Mesodermal cell (in vitro differentiated cells): ENCODE data around the gene PKN2.

Experiments
- H3K27ac ChIP-seq: 2 replicates; pipeline ENCODE4 v1.7.0; 2013; ENCODE audit warnings: mild to moderate bottlenecking, low read depth, low read length, moderate library complexity; ENCODE audit not compliant: severe bottlenecking
- H3K36me3 ChIP-seq: 2 replicates; pipeline ENCODE4 v1.7.1; 2013; ENCODE audit warnings: mild to moderate bottlenecking, low read length, moderate library complexity; ENCODE audit not compliant: control insufficient read depth, insufficient read depth
- H3K4me1 ChIP-seq: one replicate; pipeline ENCODE4 v1.7.1; 2013; ENCODE audit warnings: mild to moderate bottlenecking, low read length; ENCODE audit not compliant: insufficient read depth, control insufficient read depth, poor library complexity, severe bottlenecking
- H3K4me3 ChIP-seq: 2 replicates; pipeline ENCODE4 v1.7.0; 2013; ENCODE audit warnings: low read length, control low read depth, mild to moderate bottlenecking; ENCODE audit not compliant: insufficient read depth, poor library complexity, severe bottlenecking; ENCODE audit errors: extremely low read depth
- H3K9me3 ChIP-seq: 2 replicates; pipeline ENCODE4 v1.7.1; 2013; ENCODE audit warnings: mild to moderate bottlenecking, low read length, moderate library complexity; ENCODE audit not compliant: control insufficient read depth
- WGBS, 2 experiments: methylation state at CpG; one replicate each; pipeline ENCODE4 v1.1.5; 2013; ENCODE audit warnings: missing lambda C conversion rate in 2 of 2; ENCODE audit not compliant: insufficient coverage in 2 of 2; 5-methylcytosine and 5-hydroxymethylcytosine counted together

PKN2 gene

GRCh38 chr1:88787023-88787903 lies 103.2 kb downstream of the PKN2 start:
- H3K36me3 ChIP-seq: peaks cover 60% of the 10 kb centered on the region
- no peaks in the 10 kb centered on the region for H3K9me3 ChIP-seq
- no peaks in the 10 kb centered on the region for H3K4me1 ChIP-seq
- WGBS, 2 experiments: 71 to 100% methylated on average over 1 of the region's 3 CpGs
- no peak overlapping the region for H3K4me3 ChIP-seq
- H3K27ac ChIP-seq: no peak overlapping the region

GRCh38 chr1:88791192-88791591 lies 107.1 kb downstream of the PKN2 start:
- peaks cover 64% of the 10 kb centered on the region for H3K36me3 ChIP-seq
- H3K4me3 ChIP-seq: no peak overlapping the region
- H3K4me1 ChIP-seq: no peaks in the 10 kb centered on the region
- no peaks in the 10 kb centered on the region for H3K9me3 ChIP-seq
- no peak overlapping the region for H3K27ac ChIP-seq
- 100% methylated on average over 3 to 4 of the region's 4 CpGs for WGBS, 2 experiments

- Histone ChIP-seq H3K9me3 (peaks cover 16% of the 10 kb centered on the region), H3K4me3 (no peak overlapping the region), H3K4me1 (no peaks in the 10 kb centered on the region), H3K36me3 (peaks cover 85% of the 10 kb centered on the region), H3K27ac (no peak overlapping the region)
- WGBS, 2 experiments: no CpG with 5 or more reads among the region's 2 CpGs
Observed at GRCh38 chr1:88799491-88799890, 115.4 kb downstream of the PKN2 start.

GRCh38 chr1:88800382-88801051 lies 116.4 kb downstream of the PKN2 start:
- no peak overlapping the region for H3K4me3 ChIP-seq
- 94 to 98% methylated on average over 4 of the region's 5 CpGs for WGBS, 2 experiments
- no peaks in the 10 kb centered on the region for H3K4me1 ChIP-seq
- H3K9me3 ChIP-seq: peaks cover 16% of the 10 kb centered on the region
- no peak overlapping the region for H3K27ac ChIP-seq
- H3K36me3 ChIP-seq: peaks cover 80% of the 10 kb centered on the region

- Histone ChIP-seq H3K4me3 (no peak overlapping the region), H3K9me3 (peaks cover 16% of the 10 kb centered on the region), H3K27ac (no peak overlapping the region), H3K36me3 (peaks cover 80% of the 10 kb centered on the region), H3K4me1 (no peaks in the 10 kb centered on the region)
- 95 to 96% methylated on average over 7 to 9 of the region's 9 CpGs for whole genome bisulfite sequencing, 2 experiments
Observed at GRCh38 chr1:88801575-88802208, 117.6 kb downstream of the PKN2 start.

GRCh38 chr1:88802404-88802803 lies 118.3 kb downstream of the PKN2 start:
- Histone ChIP-seq H3K4me3 (no peak overlapping the region), H3K27ac (no peak overlapping the region), H3K36me3 (peaks cover 83% of the 10 kb centered on the region), H3K4me1 (no peaks in the 10 kb centered on the region), H3K9me3 (peaks cover 16% of the 10 kb centered on the region)
- 89 to 96% methylated on average over 7 of the region's 7 CpGs for whole genome bisulfite sequencing, 2 experiments

- Histone ChIP-seq H3K36me3 (peaks cover 79% of the 10 kb centered on the region), H3K4me1 (no peaks in the 10 kb centered on the region), H3K27ac (no peak overlapping the region), H3K9me3 (peaks cover 16% of the 10 kb centered on the region), H3K4me3 (no peak overlapping the region)
- WGBS, 2 experiments: no CpG with 5 or more reads among the region's 2 CpGs
Observed at GRCh38 chr1:88802950-88803349, 118.9 kb downstream of the PKN2 start.

GRCh38 chr1:88803444-88803843 lies 119.4 kb downstream of the PKN2 start:
- WGBS, 2 experiments: no CpG with 5 or more reads among the region's 5 CpGs
- H3K9me3 ChIP-seq: peaks cover 16% of the 10 kb centered on the region
- no peaks in the 10 kb centered on the region for H3K4me1 ChIP-seq
- no peak overlapping the region for H3K4me3 ChIP-seq
- H3K36me3 ChIP-seq: peaks cover 77% of the 10 kb centered on the region
- no peak overlapping the region for H3K27ac ChIP-seq

GRCh38 chr1:88812366-88812765 lies 128.3 kb downstream of the PKN2 start:
- Histone ChIP-seq H3K27ac (no peak overlapping the region), H3K36me3 (peaks cover 27% of the 10 kb centered on the region), H3K9me3 (no peaks in the 10 kb centered on the region), H3K4me1 (no peaks in the 10 kb centered on the region), H3K4me3 (no peak overlapping the region)

- Histone ChIP-seq H3K27ac (no peak overlapping the region), H3K4me1 (no peaks in the 10 kb centered on the region), H3K4me3 (no peak overlapping the region), H3K9me3 (no peaks in the 10 kb centered on the region), H3K36me3 (peaks cover 29% of the 10 kb centered on the region)
- WGBS, 2 experiments: 100% methylated on average over 1 of the region's 1 CpG
Observed at GRCh38 chr1:88813471-88813870, 129.4 kb downstream of the PKN2 start.
